ENCODE measurements around the gene DOCK7.
A peak's percentile ranks its signal among the peaks of the same experiment; 100 is the strongest.

Gene DOCK7

DNA sequence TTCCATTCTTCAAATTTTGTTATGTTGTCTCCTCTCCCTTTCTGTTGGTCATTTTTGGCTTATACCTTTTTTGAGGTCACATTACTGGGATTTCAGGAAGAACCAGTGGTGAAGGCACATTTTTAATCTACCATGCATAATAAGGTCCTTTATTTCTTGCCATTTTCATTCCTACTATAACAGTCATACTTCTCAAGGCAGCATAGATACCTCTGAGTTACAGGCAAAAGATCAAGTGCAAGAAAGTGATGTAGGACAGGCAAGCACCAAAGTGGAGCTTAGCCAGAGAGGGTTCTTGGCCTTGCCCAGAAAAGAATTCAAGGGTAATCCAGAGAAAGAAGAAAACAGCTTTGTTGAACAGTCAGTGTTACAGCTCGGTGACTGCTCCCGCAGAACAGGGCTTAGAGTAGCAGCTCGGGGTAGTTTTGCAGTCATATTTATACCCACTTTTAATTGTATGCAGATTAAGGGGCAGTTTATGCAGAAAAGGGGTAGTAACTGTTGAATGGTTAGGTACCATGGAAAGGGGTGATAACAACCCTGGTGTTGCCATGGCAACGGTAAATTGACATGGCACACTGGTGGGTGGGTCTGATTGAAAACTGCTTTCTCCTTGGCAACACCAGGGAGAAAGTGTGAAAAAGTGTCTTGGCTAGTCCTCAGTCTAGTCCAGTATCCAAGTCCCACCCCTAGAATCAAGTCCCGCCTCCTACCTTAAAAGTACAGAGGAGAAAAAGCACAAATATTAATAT is 39.6 kb upstream of the DOCK7 start:
- H3K27ac ChIP-seq (ENCODE audit: low read length, poor library complexity, severe bottlenecking): no peak overlapping the region
- H3K18ac ChIP-seq (ENCODE audit: low read depth in 1 of 2, low read length in 2 of 2): no peak overlapping the region
- H4K8ac ChIP-seq (ENCODE audit: low read length): no peak overlapping the region
- no peak overlapping the region for H3K4me2 ChIP-seq (ENCODE audit: low read length, poor library complexity, severe bottlenecking)
- H3K23ac ChIP-seq (ENCODE audit: low read length in 2 of 2): no peak overlapping the region
- no peak overlapping the region for H3K4ac ChIP-seq (ENCODE audit: low read depth in 1 of 2, low read length in 2 of 2)
- H3K27me3 ChIP-seq (ENCODE audit: control insufficient read depth in 1 of 2, insufficient read depth in 1 of 2, low read length in 2 of 2): no peaks in the 10 kb centered on the region
- H3K9me3 ChIP-seq (ENCODE audit: control insufficient read depth, low read length): no peaks in the 10 kb centered on the region
- no peak overlapping the region for H2BK120ac ChIP-seq (ENCODE audit: low read depth, low read length)
- H3K79me1 ChIP-seq (replicated peaks; ENCODE audit: low read length, poor library complexity, severe bottlenecking): no peaks in the 10 kb centered on the region
- H3K9ac ChIP-seq (ENCODE audit: low read length): peak overlapping the region; percentile 74
- H3K4me1 ChIP-seq (ENCODE audit: control insufficient read depth, insufficient read depth, low read depth, low read length): no peaks in the 10 kb centered on the region
- H2BK12ac ChIP-seq (ENCODE audit: low read length in 2 of 2): no peak overlapping the region
- no peak overlapping the region for H2AK5ac ChIP-seq (ENCODE audit: low read length, severe bottlenecking)
- WGBS: 97% methylated on average over 4 of the region's 5 CpGs
- no peak overlapping the region for H3K14ac ChIP-seq (ENCODE audit: low read length in 2 of 2)
- no peak overlapping the region for H4K91ac ChIP-seq (ENCODE audit: low read length)
- H3K4me3 ChIP-seq (ENCODE audit: insufficient read depth in 1 of 2, low read depth in 1 of 2, low read length in 2 of 2): peak overlapping the region in 1 of 2 experiments; percentile 37
- no peak overlapping the region for H2BK5ac ChIP-seq (ENCODE audit: low read depth, low read length, poor library complexity, severe bottlenecking)
- DNase-seq: no peak
- H2AFZ ChIP-seq (ENCODE audit: low read depth, low read length): no peak overlapping the region
- no peaks in the 10 kb centered on the region for H3K36me3 ChIP-seq (ENCODE audit: control insufficient read depth in 1 of 2, insufficient read depth in 2 of 2, low read depth in 1 of 2, low read length in 2 of 2)
- H2BK15ac ChIP-seq (ENCODE audit: low read depth, poor library complexity, severe bottlenecking): no peak overlapping the region

DNA sequence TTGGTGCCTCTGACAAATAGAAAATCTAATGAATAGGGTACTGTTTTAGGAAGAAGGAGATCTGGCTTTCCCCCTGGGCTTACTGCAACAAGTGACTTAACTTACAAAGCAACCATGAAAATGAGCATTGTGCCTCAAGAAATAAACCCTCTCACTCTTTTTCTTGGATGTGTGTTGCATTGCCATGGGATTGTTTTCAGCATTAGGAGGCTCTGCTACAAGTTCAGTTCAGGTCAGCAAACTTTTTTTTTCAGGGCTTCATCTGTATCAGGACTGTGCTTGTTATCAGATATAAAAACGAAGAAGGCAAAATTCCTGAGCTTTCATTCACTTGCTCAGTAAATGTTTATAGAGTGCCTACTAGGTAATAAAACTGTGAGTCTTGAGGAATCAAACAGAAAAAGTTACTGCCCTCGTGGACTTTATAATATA is 37.8 kb upstream of the DOCK7 start:
- no peak overlapping the region for H2BK5ac ChIP-seq (ENCODE audit: low read depth, low read length, poor library complexity, severe bottlenecking)
- H3K23ac ChIP-seq (ENCODE audit: low read length in 2 of 2): no peak overlapping the region
- H3K36me3 ChIP-seq (ENCODE audit: control insufficient read depth in 1 of 2, insufficient read depth in 2 of 2, low read depth in 1 of 2, low read length in 2 of 2): no peaks in the 10 kb centered on the region
- no peaks in the 10 kb centered on the region for H3K9me3 ChIP-seq (ENCODE audit: control insufficient read depth, low read length)
- no peak overlapping the region for H3K18ac ChIP-seq (ENCODE audit: low read depth in 1 of 2, low read length in 2 of 2)
- H3K79me1 ChIP-seq (replicated peaks; ENCODE audit: low read length, poor library complexity, severe bottlenecking): no peaks in the 10 kb centered on the region
- DNase-seq: no peak
- no peak overlapping the region for H2BK120ac ChIP-seq (ENCODE audit: low read depth, low read length)
- H2BK15ac ChIP-seq (ENCODE audit: low read depth, poor library complexity, severe bottlenecking): no peak overlapping the region
- H3K9ac ChIP-seq (ENCODE audit: low read length): peak overlapping the region; percentile 88
- 67% methylated on average over 1 of the region's 2 CpGs for WGBS
- H2AK5ac ChIP-seq (ENCODE audit: low read length, severe bottlenecking): no peak overlapping the region
- no peak overlapping the region for H4K8ac ChIP-seq (ENCODE audit: low read length)
- no peaks in the 10 kb centered on the region for H3K4me1 ChIP-seq (ENCODE audit: control insufficient read depth, insufficient read depth, low read depth, low read length)
- no peak overlapping the region for H4K91ac ChIP-seq (ENCODE audit: low read length)
- H3K4ac ChIP-seq (ENCODE audit: low read depth in 1 of 2, low read length in 2 of 2): no peak overlapping the region
- peak overlapping the region in 1 of 2 experiments; percentile 71 for H3K4me3 ChIP-seq (ENCODE audit: insufficient read depth in 1 of 2, low read depth in 1 of 2, low read length in 2 of 2)
- no peak overlapping the region for H3K14ac ChIP-seq (ENCODE audit: low read length in 2 of 2)
- H3K4me2 ChIP-seq (ENCODE audit: low read length, poor library complexity, severe bottlenecking): no peak overlapping the region
- no peak overlapping the region for H3K27ac ChIP-seq (ENCODE audit: low read length, poor library complexity, severe bottlenecking)
- no peaks in the 10 kb centered on the region for H3K27me3 ChIP-seq (ENCODE audit: control insufficient read depth in 1 of 2, insufficient read depth in 1 of 2, low read length in 2 of 2)
- H2AFZ ChIP-seq (ENCODE audit: low read depth, low read length): no peak overlapping the region
- no peak overlapping the region for H2BK12ac ChIP-seq (ENCODE audit: low read length in 2 of 2)

DNA sequence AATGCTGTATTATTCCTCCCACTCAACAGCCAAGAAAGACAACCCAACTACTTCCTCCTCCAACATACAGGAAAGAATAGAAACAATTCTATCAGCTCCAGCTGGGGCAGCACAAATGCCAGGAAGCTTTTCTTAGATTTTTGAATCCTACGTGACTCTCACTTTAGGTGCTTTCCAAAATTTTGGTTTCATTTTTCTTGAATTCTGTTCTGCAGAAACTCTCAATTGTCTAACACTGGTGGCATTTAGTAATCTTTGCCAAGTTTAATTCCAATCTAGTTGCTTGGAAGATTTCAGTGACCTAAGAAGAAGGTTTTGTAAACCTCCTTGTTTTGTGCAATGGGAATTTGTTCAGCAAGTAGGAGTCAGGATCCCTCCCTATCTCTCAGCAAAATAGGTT is 37.1 kb upstream of the DOCK7 start:
- Histone ChIP-seq H3K27ac (ENCODE audit: low read length, poor library complexity, severe bottlenecking) (no peak overlapping the region), H3K4me2 (ENCODE audit: low read length, poor library complexity, severe bottlenecking) (no peak overlapping the region), H2BK120ac (ENCODE audit: low read depth, low read length) (no peak overlapping the region), H2BK15ac (ENCODE audit: low read depth, poor library complexity, severe bottlenecking) (no peak overlapping the region), H2BK12ac (ENCODE audit: low read length in 2 of 2) (no peak overlapping the region), H3K4me3 (ENCODE audit: insufficient read depth in 1 of 2, low read depth in 1 of 2, low read length in 2 of 2) (peak overlapping the region in 1 of 2 experiments; percentile 71), H2AFZ (ENCODE audit: low read depth, low read length) (no peak overlapping the region), H3K27me3 (ENCODE audit: control insufficient read depth in 1 of 2, insufficient read depth in 1 of 2, low read length in 2 of 2) (no peaks in the 10 kb centered on the region), H3K9me3 (ENCODE audit: control insufficient read depth, low read length) (no peaks in the 10 kb centered on the region), H3K4ac (ENCODE audit: low read depth in 1 of 2, low read length in 2 of 2) (no peak overlapping the region), H3K18ac (ENCODE audit: low read depth in 1 of 2, low read length in 2 of 2) (no peak overlapping the region), H3K9ac (ENCODE audit: low read length) (peak overlapping the region; percentile 88), H2AK5ac (ENCODE audit: low read length, severe bottlenecking) (no peak overlapping the region), H4K91ac (ENCODE audit: low read length) (no peak overlapping the region), H3K36me3 (ENCODE audit: control insufficient read depth in 1 of 2, insufficient read depth in 2 of 2, low read depth in 1 of 2, low read length in 2 of 2) (no peaks in the 10 kb centered on the region), H3K4me1 (ENCODE audit: control insufficient read depth, insufficient read depth, low read depth, low read length) (no peaks in the 10 kb centered on the region), H3K23ac (ENCODE audit: low read length in 2 of 2) (no peak overlapping the region), H4K8ac (ENCODE audit: low read length) (no peak overlapping the region), H3K79me1 (replicated peaks; ENCODE audit: low read length, poor library complexity, severe bottlenecking) (no peaks in the 10 kb centered on the region), H2BK5ac (ENCODE audit: low read depth, low read length, poor library complexity, severe bottlenecking) (no peak overlapping the region), H3K14ac (ENCODE audit: low read length in 2 of 2) (no peak overlapping the region)
- DNase-seq: no peak
- 100% methylated on average over 1 of the region's 1 CpG for WGBS

DNA sequence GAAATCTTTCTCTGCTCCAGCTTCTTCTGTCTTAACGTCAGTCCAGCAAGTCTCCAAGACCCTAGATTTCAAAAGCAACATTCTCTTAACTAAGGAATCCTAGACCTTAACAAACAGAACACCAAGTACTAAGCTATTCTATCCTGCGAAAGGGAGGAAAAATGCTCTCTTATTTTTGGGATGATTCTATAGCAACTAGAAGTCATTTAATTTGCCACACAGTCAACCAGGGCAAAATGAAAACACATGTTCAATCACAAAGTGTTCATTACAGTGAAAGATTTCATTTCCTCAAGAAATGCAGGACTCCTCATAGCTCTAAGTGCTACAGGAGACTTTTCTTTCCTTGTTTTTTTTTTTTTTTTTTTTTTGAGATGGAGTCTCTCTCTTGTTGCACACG is 36.2 kb upstream of the DOCK7 start:
- H3K27me3 ChIP-seq (ENCODE audit: control insufficient read depth in 1 of 2, insufficient read depth in 1 of 2, low read length in 2 of 2): no peaks in the 10 kb centered on the region
- H4K8ac ChIP-seq (ENCODE audit: low read length): peak overlapping the region; percentile 49
- no peak overlapping the region for H2BK12ac ChIP-seq (ENCODE audit: low read length in 2 of 2)
- H3K4me2 ChIP-seq (ENCODE audit: low read length, poor library complexity, severe bottlenecking): no peak overlapping the region
- H3K36me3 ChIP-seq (ENCODE audit: control insufficient read depth in 1 of 2, insufficient read depth in 2 of 2, low read depth in 1 of 2, low read length in 2 of 2): no peaks in the 10 kb centered on the region
- no peaks in the 10 kb centered on the region for H3K9me3 ChIP-seq (ENCODE audit: control insufficient read depth, low read length)
- H2AFZ ChIP-seq (ENCODE audit: low read depth, low read length): no peak overlapping the region
- DNase-seq: no peak
- no peaks in the 10 kb centered on the region for H3K79me1 ChIP-seq (replicated peaks; ENCODE audit: low read length, poor library complexity, severe bottlenecking)
- no peak overlapping the region for H2BK120ac ChIP-seq (ENCODE audit: low read depth, low read length)
- no peak overlapping the region for H3K18ac ChIP-seq (ENCODE audit: low read depth in 1 of 2, low read length in 2 of 2)
- WGBS: 95% methylated on average over 3 of the region's 3 CpGs
- H3K9ac ChIP-seq (ENCODE audit: low read length): peak overlapping the region; percentile 88
- H3K23ac ChIP-seq (ENCODE audit: low read length in 2 of 2): no peak overlapping the region
- H3K4me3 ChIP-seq (ENCODE audit: insufficient read depth in 1 of 2, low read depth in 1 of 2, low read length in 2 of 2): peak overlapping the region in 1 of 2 experiments; percentile 71
- no peaks in the 10 kb centered on the region for H3K4me1 ChIP-seq (ENCODE audit: control insufficient read depth, insufficient read depth, low read depth, low read length)
- H2BK5ac ChIP-seq (ENCODE audit: low read depth, low read length, poor library complexity, severe bottlenecking): no peak overlapping the region
- no peak overlapping the region for H4K91ac ChIP-seq (ENCODE audit: low read length)
- no peak overlapping the region for H3K4ac ChIP-seq (ENCODE audit: low read depth in 1 of 2, low read length in 2 of 2)
- H2BK15ac ChIP-seq (ENCODE audit: low read depth, poor library complexity, severe bottlenecking): no peak overlapping the region
- no peak overlapping the region for H3K14ac ChIP-seq (ENCODE audit: low read length in 2 of 2)
- H3K27ac ChIP-seq (ENCODE audit: low read length, poor library complexity, severe bottlenecking): no peak overlapping the region
- no peak overlapping the region for H2AK5ac ChIP-seq (ENCODE audit: low read length, severe bottlenecking)

Measured in mesenchymal stem cell (in vitro differentiated cells and primary cell).